Measurements from ENCODE around the gene CTXN1. TPM values are rescaled to one million over a fixed set of nuclear protein-coding genes. Genes with fewer than 3 reads are reported as not detected.

The CTXN1 gene
- total RNA-seq, 4 donors from 2014 or later: 2.9 to 29.7 (median 4.8) TPM

- Histone ChIP-seq H3K9me3 (no peaks in the 10 kb centered on the region), H3K4me3 (no peak overlapping the region), H3K36me3 (peaks cover 0 to 6% (median 0%) of the 10 kb centered on the region in 4 donors), H3K4me1 (no peaks in the 10 kb centered on the region), H3K27me3 (no peaks in the 10 kb centered on the region), H3K27ac (no peak overlapping the region)
- DNase-seq: no peak
- intact Hi-C loops (cut with DNase I; ENCODE audit: low total_unique reads) (loop anchor here (10.0 kb wide), 1 partner anchor 299 kb away; no protein-coding TSS in a partner anchor), in situ Hi-C loops (cut with MboI; ENCODE audit: low pct_ligation_motif_present in 1 of 4, low pct_unique_long_range_greater_than_20kb in 1 of 4, low sequenced_read_pairs in 3 of 4) (loop anchor here in 1 of 4 donors (25.0 kb wide), 1 partner anchor 282 kb away; no protein-coding TSS in a partner anchor)
- WGBS, 2 donors (ENCODE audit: low coverage in 1 of 2): 91% methylated on average over 11 of the region's 11 CpGs; no CpG with 5 or more reads in 1 of the 2 donors
- TF ChIP-seq EP300 (IDR thresholded peaks at IDR 0.05; ENCODE audit: low read depth) (no peak), POLR2A (IDR thresholded peaks at IDR 0.05) (no peak), POLR2AphosphoS5 (IDR thresholded peaks at IDR 0.05) (no peak)
These were observed 29.8 kb upstream of the CTXN1 start for GRCh38 chr19:7955696-7956095.

GRCh38 chr19:7953576-7953975, 27.6 kb upstream of the CTXN1 start:
- no peaks in the 10 kb centered on the region for H3K9me3 ChIP-seq
- DNase-seq: no peak
- no peaks in the 10 kb centered on the region for H3K4me1 ChIP-seq
- H3K27ac ChIP-seq: no peak overlapping the region
- no peaks in the 10 kb centered on the region for H3K27me3 ChIP-seq
- WGBS, 2 donors (ENCODE audit: low coverage in 1 of 2): 82 to 95% methylated on average over 7 of the region's 7 CpGs
- intact Hi-C loops (cut with DNase I; ENCODE audit: low total_unique reads): loop anchor here (10.0 kb wide), 1 partner anchor 301 kb away; no protein-coding TSS in a partner anchor
- H3K36me3 ChIP-seq: no peaks in the 10 kb centered on the region
- TF ChIP-seq CTCF (IDR thresholded peaks at IDR 0.05) (no peak), EP300 (IDR thresholded peaks at IDR 0.05; ENCODE audit: low read depth) (no peak), POLR2A (IDR thresholded peaks at IDR 0.05) (no peak), POLR2AphosphoS5 (IDR thresholded peaks at IDR 0.05) (no peak)
- in situ Hi-C loops (cut with MboI; ENCODE audit: low pct_ligation_motif_present in 1 of 4, low pct_unique_long_range_greater_than_20kb in 1 of 4, low sequenced_read_pairs in 3 of 4): loop anchor here in 1 of 4 donors (25.0 kb wide), 1 partner anchor 284 kb away; no protein-coding TSS in a partner anchor
- no peak overlapping the region for H3K4me3 ChIP-seq

DNA sequence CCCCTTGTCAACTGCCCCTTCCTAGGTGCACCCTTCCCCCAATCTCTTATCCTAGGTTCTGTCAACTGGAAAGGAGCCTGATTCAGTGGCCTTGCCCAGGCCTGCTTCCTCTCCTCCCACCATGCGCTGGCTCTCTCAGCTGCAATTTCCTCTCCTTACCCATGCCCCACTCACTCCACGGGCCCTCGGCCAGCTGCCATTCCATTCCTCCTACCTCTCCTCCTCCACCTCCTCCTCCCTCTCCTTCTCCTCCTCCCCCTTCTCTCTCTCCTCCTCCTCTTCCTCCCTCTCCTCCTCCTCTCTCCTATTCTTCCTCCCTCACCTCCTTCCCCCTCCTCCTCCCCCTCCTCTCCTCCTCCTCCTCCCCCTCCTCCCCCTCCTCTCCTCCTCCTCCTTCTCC, 27.1 kb upstream of the CTXN1 start:
- Histone ChIP-seq H3K27ac (no peak overlapping the region), H3K27me3 (no peaks in the 10 kb centered on the region), H3K4me1 (no peaks in the 10 kb centered on the region), H3K9me3 (no peaks in the 10 kb centered on the region), H3K36me3 (no peaks in the 10 kb centered on the region), H3K4me3 (no peak overlapping the region)
- in situ Hi-C loops (cut with MboI; ENCODE audit: low pct_ligation_motif_present in 1 of 4, low pct_unique_long_range_greater_than_20kb in 1 of 4, low sequenced_read_pairs in 3 of 4) (loop anchor here in 1 of 4 donors (25.0 kb wide), 1 partner anchor 284 kb away; no protein-coding TSS in a partner anchor), intact Hi-C loops (cut with DNase I; ENCODE audit: low total_unique reads) (loop anchor here (10.0 kb wide), 1 partner anchor 302 kb away; no protein-coding TSS in a partner anchor)
- TF ChIP-seq CTCF (IDR thresholded peaks at IDR 0.05): no peak
- TF ChIP-seq POLR2AphosphoS5 (IDR thresholded peaks at IDR 0.05): no peak
- TF ChIP-seq EP300 (IDR thresholded peaks at IDR 0.05; ENCODE audit: low read depth): no peak
- TF ChIP-seq POLR2A (IDR thresholded peaks at IDR 0.05): no peak
- DNase-seq: no peak
- 10 to 25% methylated on average over 2 to 3 of the region's 3 CpGs for WGBS, 2 donors (ENCODE audit: low coverage in 1 of 2)

GRCh38 chr19:7947939-7948338, 22.0 kb upstream of the CTXN1 start:
- Histone ChIP-seq H3K4me3 (no peak overlapping the region), H3K27ac (no peak overlapping the region), H3K4me1 (peaks cover 0 to 7% (median under 1%) of the 10 kb centered on the region in 4 donors), H3K27me3 (no peaks in the 10 kb centered on the region), H3K9me3 (no peaks in the 10 kb centered on the region), H3K36me3 (no peaks in the 10 kb centered on the region)
- WGBS, 2 donors (ENCODE audit: low coverage in 1 of 2): 91 to 94% methylated on average over 3 of the region's 4 CpGs
- no peak for TF ChIP-seq CTCF (IDR thresholded peaks at IDR 0.05)
- TF ChIP-seq POLR2AphosphoS5 (IDR thresholded peaks at IDR 0.05): no peak
- TF ChIP-seq POLR2A (IDR thresholded peaks at IDR 0.05): no peak
- no peak for TF ChIP-seq EP300 (IDR thresholded peaks at IDR 0.05; ENCODE audit: low read depth)
- DNase-seq: no peak
- in situ Hi-C loops (cut with MboI; ENCODE audit: low pct_ligation_motif_present in 1 of 4, low pct_unique_long_range_greater_than_20kb in 1 of 4, low sequenced_read_pairs in 3 of 4) (loop anchor here in 2 of 4 donors (10.0 kb wide), 1 partner anchor 307 kb away; no protein-coding TSS in a partner anchor), intact Hi-C loops (cut with DNase I; ENCODE audit: low total_unique reads) (loop anchor here (5.0 kb wide), 1 partner anchor 34 kb away; no protein-coding TSS in a partner anchor)

All from transverse colon (tissue), 4 donors.